OCI-LY7 (cell line): ENCODE data around the gene UQCRQ. TPM values are rescaled to one million over a fixed set of nuclear protein-coding genes. Genes with fewer than 3 reads are reported as not detected.

ENCODE experiments used
- BruUV-seq: library from RNA; stranded (reverse); fragments of 400-500 nt; replicated peaks from 2 replicates; lab custom pipeline; 2021; lab: Mats Ljungman, UMichigan
- CTCF ChIA-PET: fragments of 300-600 bp; sonication (Branson Sonifier 250); formaldehyde crosslinking; loops from one replicate; lab custom pipeline; 2022; ENCODE audit warnings: antibody characterized with exemption; ENCODE audit not compliant: unreplicated experiment; lab: Charles Lee
- POLR2A ChIA-PET: fragments of 300-600 bp; sonication (Branson Sonifier 250); formaldehyde crosslinking; loops from one replicate; lab custom pipeline; 2022; ENCODE audit warnings: antibody characterized with exemption; lab: Charles Lee
- DNase-seq: peaks from one replicate; pipeline ENCODE4 v3.0.0-alpha.2; 2015; ENCODE audit warnings: low spot score
- H2AFZ ChIP-seq: fragments of 200-600 bp; sonication (generic), shearing (Covaris generic); 2 replicates; pipeline ENCODE4 v1.6.1; 2014; ENCODE audit warnings: mild to moderate bottlenecking, antibody characterized with exemption, low read length, moderate library complexity
- H3K27ac ChIP-seq: fragments of 200-600 bp; sonication (generic); 2 replicates; pipeline ENCODE4 v1.5.1; 2014; ENCODE audit warnings: mixed run types, low read depth, mild to moderate bottlenecking, moderate library complexity, low read length, inconsistent platforms; ENCODE audit not compliant: poor library complexity, severe bottlenecking
- H3K36me3 ChIP-seq: fragments of 200-600 bp; sonication (generic); 2 replicates; pipeline ENCODE4 v1.6.1; 2014; ENCODE audit warnings: mild to moderate bottlenecking, antibody characterized with exemption, low read length, moderate library complexity, mixed read lengths; ENCODE audit not compliant: insufficient read depth
- H3K4me1 ChIP-seq: fragments of 200-600 bp; sonication (generic); 2 replicates; pipeline ENCODE4 v1.5.1; 2014; ENCODE audit warnings: mild to moderate bottlenecking, low read length; ENCODE audit not compliant: insufficient read depth, poor library complexity, severe bottlenecking
- H3K4me2 ChIP-seq: fragments of 200-600 bp; sonication (generic); 2 replicates; pipeline ENCODE4 v1.6.1; 2014; ENCODE audit warnings: mild to moderate bottlenecking, low read length
- H3K4me3 ChIP-seq: fragments of 200-600 bp; sonication (generic); 2 replicates; pipeline ENCODE4 v1.5.1; 2014; ENCODE audit warnings: mild to moderate bottlenecking, low read depth, low read length; ENCODE audit not compliant: poor library complexity, severe bottlenecking
- H3K79me2 ChIP-seq: fragments of 200-600 bp; sonication (generic); 2 replicates; pipeline ENCODE4 v1.6.1; 2016; ENCODE audit warnings: low read depth, mild to moderate bottlenecking, low read length, moderate library complexity, mixed read lengths; ENCODE audit not compliant: insufficient read depth
- H3K9me2 ChIP-seq: fragments of 200-600 bp; sonication (generic); 2 replicates; pipeline ENCODE4 v1.6.1; 2016; ENCODE audit warnings: mild to moderate bottlenecking, low read length, mixed read lengths; ENCODE audit not compliant: insufficient read depth
- H3K9me3 ChIP-seq: fragments of 200-600 bp; sonication (generic); 2 replicates; pipeline ENCODE4 v1.6.1; 2014; ENCODE audit warnings: mild to moderate bottlenecking, mixed run types, low read length, mixed read lengths
- H4K20me1 ChIP-seq: fragments of 200-600 bp; sonication (generic); 2 replicates; pipeline ENCODE4 v1.6.1; 2014; ENCODE audit warnings: mild to moderate bottlenecking, antibody characterized with exemption, low read length, moderate library complexity, mixed read lengths; ENCODE audit not compliant: insufficient read depth
- CTCF ChIP-seq: fragments of 200-600 bp; sonication (generic); conservative IDR thresholded peaks from 2 replicates; pipeline ENCODE4 v1.5.1; 2014; ENCODE audit warnings: mild to moderate bottlenecking, antibody characterized with exemption, low read length, moderate library complexity, mixed read lengths
- EZH2phosphoT487 ChIP-seq: fragments of 200-600 bp; sonication (generic); IDR thresholded peaks from 2 replicates; pipeline ENCODE4 v1.6.1; 2018; ENCODE audit warnings: low read depth, borderline replicate concordance, mild to moderate bottlenecking, mixed run types, antibody characterized with exemption, low read length, moderate library complexity, mixed read lengths
- intact Hi-C: fragments of 100-400 bp; cut with micrococcal nuclease; formaldehyde crosslinking; loops from one replicate; pipeline ENCODE4 v1.10.0; 2022; ENCODE audit not compliant: unreplicated experiment
- total RNA-seq, 2 experiments: library from RNA; depleted of rRNA in 1 of 2; stranded (reverse); fragments of >200 nt in 1 of 2; shearing (Covaris generic) in 1 of 2; gene quantifications; 2 replicates each; pipeline ENCODE4 v1.2.3, GENCODE V29; 2014 to 2022

The UQCRQ gene
- total RNA-seq, 2 experiments from 2014 or later: 140 to 310 TPM

- TSS peak; percentile 9 for BruUV-seq
- H3K36me3 ChIP-seq: peaks cover 90% of the 10 kb centered on the region
- CTCF ChIA-PET: interaction anchor here (0.5 kb wide), 1 partner anchor 1261 kb away, joined by 3 read pairs; no protein-coding TSS in a partner anchor
Observed at GRCh38 chr5:132886064-132886823, 19.8 kb downstream of the UQCRQ start.

GRCh38 chr5:132887283-132887682 lies 20.8 kb downstream of the UQCRQ start:
- TF ChIP-seq CTCF (no peak), EZH2phosphoT487 (no peak)
- Histone ChIP-seq H3K36me3 (peaks cover 90% of the 10 kb centered on the region), H3K4me3 (no peak overlapping the region), H2AFZ (no peak overlapping the region), H3K9me2 (no peaks in the 10 kb centered on the region), H3K27ac (no peak overlapping the region), H3K4me2 (no peak overlapping the region), H3K79me2 (no peaks in the 10 kb centered on the region), H3K9me3 (no peaks in the 10 kb centered on the region), H4K20me1 (no peaks in the 10 kb centered on the region), H3K4me1 (peaks cover 5% of the 10 kb centered on the region)
- ChIA-PET CTCF (no interaction called here), POLR2A (interaction anchor here (1.1 to 2.2 kb wide), 3 partner anchors 12 to 17 kb away, joined by 3 to 7 read pairs (median 3); no protein-coding TSS in a partner anchor)
- BruUV-seq: no TSS peak
- intact Hi-C loops: no loop called here
- DNase-seq: no peak

More at GRCh38 chr5:132886064-132886823, 19.8 kb downstream of the UQCRQ start:
- Histone ChIP-seq H3K4me2 (no peak overlapping the region), H3K4me1 (peaks cover 5% of the 10 kb centered on the region), H2AFZ (no peak overlapping the region), H3K9me3 (no peaks in the 10 kb centered on the region), H3K79me2 (no peaks in the 10 kb centered on the region), H3K9me2 (no peaks in the 10 kb centered on the region), H3K4me3 (no peak overlapping the region), H4K20me1 (no peaks in the 10 kb centered on the region), H3K27ac (no peak overlapping the region)
- no peak for TF ChIP-seq CTCF
- no peak for TF ChIP-seq EZH2phosphoT487
- no peak for DNase-seq
- intact Hi-C loops: no loop called here
- POLR2A ChIA-PET: interaction anchor here (1.1 to 1.5 kb wide), 2 partner anchors 9 to 15 kb away, joined by 3 read pairs; no protein-coding TSS in a partner anchor

- Histone ChIP-seq H3K4me3 (no peak overlapping the region), H3K27ac (no peak overlapping the region), H3K4me2 (no peak overlapping the region), H3K9me3 (no peaks in the 10 kb centered on the region), H3K4me1 (peaks cover 5% of the 10 kb centered on the region), H4K20me1 (no peaks in the 10 kb centered on the region), H2AFZ (no peak overlapping the region), H3K9me2 (no peaks in the 10 kb centered on the region), H3K79me2 (no peaks in the 10 kb centered on the region), H3K36me3 (peaks cover 85% of the 10 kb centered on the region)
- DNase-seq: no peak
- TF ChIP-seq CTCF (no peak), EZH2phosphoT487 (no peak)
- CTCF ChIA-PET: no interaction called here
- BruUV-seq: no TSS peak
- POLR2A ChIA-PET: no interaction called here
- intact Hi-C loops: no loop called here
Observed at GRCh38 chr5:132889501-132889900, 23.1 kb downstream of the UQCRQ start.
